Dedifferentiated amniotic fluid mesenchymal stem cell (primary cell): ENCODE data around the gene OXCT2.
"Not testable (repeated sequence)": the region's sequence is repeated elsewhere in the genome, so short reads cannot be mapped to it uniquely, and the experiment has no call there.

Experiments used
- DNase-seq: peaks from one replicate; pipeline ENCODE4 v3.0.0-alpha.2; 2016; ENCODE audit errors: extremely low spot score

Gene OXCT2

DNA sequence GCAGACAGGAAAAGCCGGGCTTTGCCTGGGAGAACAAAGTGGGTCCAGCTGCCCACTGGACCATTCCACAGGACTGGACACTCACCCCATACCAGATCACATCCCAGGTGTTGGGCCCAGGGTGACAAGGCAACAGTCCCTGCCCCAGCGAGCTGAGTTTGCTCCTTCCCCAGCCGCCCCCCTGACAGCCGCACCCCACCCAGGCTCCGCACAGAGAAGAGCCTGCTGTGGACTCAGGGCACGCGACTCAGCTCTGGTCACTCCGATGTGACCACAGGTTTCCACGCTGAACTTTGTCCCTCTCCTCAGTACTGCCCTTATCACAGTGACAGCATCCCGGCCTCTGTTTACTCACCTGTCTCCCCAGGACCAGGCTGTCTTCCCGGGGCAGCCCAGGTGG is 16.3 kb upstream of the OXCT2 start:
- no peak for DNase-seq

DNA sequence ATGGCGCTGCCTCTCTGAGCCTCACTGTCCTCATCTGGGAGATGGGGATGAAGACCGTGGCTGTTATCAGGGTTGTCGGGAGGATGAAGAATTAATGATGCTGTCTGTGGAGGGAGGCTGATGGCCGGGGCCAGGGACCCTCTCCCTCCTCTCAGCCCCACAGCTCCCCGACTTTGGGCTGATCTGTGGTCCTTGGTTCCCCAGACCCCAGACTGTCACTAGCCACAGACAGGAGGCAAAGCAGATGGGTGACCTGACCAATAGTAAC is 15.9 kb upstream of the OXCT2 start:
- not testable (repeated sequence) for DNase-seq

DNA sequence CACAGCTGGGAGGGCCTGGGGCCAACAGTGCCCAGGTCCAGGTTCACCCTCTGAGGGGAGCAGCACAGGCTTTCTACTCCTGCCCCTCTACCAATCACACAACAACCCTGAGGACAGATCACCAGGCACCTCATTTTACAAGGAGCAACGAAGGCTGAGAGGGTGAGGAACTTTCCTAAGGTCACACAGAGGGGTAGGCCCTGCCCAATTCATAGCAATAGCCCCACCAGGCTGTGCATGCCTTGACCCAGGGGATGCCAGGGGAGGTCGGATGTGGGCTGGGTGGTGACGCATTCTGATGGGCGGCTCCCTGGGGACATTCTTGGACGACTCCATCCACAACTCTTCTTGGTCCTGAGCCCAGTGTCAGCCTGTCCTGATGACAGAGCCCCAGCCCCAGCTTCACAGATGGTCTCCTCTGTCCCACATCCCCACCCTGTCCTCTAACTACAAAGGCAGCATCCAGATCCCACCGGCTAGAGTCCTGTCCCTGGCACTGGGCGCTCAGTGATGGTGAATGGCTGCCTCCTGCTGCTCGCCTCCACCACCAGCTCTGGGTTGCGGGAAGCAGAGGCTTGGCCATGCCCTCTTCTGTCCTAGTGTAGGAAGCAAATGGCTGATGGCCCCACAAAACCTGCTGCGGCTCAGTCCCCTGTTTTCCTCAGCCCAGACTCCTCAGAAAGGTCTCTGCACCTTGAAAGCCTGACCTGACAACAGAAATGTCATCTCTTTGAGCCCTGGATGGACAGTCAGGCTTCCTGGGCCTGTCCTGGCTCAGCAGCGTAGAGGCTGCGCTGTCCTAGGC is 15.4 kb upstream of the OXCT2 start:
- DNase-seq = not testable (repeated sequence)

DNA sequence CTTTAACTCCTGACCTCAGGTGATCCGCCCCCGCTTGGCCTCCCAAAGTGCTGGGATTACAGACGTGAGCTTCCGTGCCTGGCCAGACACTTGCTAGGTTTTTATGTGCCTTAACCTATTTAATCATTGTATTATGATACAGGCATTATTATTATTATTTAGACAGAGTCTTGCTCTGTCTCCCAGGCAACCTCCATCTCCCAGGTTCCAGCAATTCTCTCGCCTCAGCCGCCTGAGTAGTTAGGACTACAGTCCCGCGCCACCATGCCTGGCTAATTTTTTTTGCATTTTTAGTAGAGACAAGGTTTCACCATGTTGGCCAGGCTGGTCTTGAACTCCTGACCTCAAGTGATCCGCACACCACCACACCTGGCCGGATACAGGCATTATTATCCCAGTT is 11.5 kb upstream of the OXCT2 start:
- not testable (repeated sequence) for DNase-seq

DNA sequence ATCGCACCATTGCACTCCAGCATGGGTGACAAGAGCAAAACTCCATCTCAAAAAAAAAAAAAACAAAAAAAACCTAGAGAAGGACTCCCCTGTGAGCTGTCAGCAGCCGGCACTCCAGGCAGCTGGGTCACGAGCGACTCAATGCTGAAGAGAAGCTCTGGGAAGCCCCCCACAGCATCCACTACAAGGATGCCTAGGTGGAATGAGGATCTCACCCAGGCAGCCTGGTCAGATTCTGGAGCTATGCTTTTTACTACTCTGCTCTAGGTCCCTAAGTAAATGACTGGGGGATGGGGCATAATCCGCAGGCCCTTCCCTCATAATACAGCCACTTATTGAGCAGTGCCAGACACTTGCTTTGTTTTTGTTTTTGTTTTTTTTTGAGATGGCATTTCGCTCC is 11.0 kb upstream of the OXCT2 start:
- no peak for DNase-seq

DNA sequence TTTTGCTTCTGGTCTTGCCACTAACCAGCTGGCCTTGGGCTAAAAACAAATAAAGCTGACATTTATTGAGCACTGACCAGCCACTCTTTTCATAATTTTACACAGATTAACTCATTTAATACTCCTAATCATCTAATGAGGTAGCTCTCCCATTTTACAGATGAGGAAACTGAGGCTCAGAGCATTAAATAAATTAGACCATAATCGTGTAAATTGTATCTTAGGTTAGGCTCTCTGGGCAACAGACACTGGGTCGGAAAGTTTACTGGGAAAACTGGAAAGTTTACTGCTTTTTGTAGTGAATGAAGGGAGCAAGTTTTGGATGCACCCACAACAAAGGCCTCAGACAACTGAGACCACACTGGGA is 10.2 kb upstream of the OXCT2 start:
- no peak for DNase-seq

DNA sequence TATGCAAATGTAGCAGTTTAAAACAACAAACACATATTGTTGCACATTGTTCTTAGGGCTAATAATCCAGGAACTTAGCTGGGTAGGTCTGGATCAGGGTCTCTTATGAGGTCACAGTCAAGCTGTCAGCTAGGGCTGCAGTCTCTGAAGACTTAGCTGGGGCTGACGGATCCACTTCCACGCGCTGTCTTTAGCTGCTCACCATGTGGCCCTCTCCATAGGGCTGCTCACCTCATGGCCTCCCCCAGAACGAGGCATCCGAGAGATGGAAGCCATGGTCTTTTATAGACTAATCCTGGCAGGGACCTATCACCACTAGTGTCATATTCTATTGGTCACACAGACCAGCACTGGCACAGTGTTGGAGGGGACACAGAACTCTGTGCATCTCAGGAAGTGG is 8.7 kb upstream of the OXCT2 start:
- no peak for DNase-seq

DNA sequence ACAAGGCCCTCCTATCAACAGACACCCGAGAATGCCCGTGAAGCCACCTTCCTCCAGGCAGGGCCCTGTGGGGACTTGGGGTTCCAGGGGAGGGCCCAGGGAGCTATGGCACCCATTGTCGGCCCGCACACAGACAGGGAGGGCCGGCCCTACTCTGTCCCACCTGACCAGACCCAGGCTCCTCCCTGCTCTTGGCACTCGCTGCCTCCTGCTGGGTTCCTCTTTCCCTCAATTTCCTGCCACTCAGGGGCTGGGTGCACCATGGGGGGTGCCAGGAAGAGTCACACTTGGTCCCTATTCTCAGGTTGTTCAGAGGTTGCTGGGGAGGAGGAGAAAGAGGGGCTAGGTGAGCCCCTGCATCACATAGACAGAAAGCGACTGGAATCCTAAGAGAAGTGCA is 8.0 kb upstream of the OXCT2 start:
- no peak for DNase-seq

DNA sequence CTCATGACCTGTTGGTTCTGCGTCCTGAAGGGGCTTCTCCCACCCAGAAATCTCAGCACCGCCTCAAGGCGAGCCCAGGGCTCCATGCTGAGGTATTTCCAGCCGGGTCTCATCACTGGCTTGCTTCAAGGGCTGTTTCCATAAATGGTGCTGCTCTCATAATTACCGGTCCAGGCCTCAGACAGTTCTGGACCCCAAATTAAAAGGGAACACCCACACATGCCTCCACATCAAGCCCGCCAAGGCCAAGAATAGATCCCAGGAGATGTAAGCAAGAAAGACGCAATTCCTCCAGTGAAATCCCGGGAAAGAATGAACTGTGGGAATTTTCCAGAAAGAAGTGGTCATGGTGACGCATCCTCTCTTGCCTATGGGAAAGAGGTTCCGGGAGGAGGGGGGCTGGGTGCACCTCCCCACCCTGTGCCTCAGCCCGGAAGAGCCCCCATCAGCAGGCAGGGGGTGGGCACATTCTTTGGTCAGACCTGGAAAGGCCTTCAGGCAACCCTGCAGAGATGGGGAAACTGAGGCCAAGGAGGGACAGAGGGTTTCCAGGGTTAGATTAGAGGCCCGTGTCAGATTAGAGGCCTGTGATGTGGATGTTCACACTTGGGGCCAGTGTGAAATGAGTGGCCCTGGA is 7.4 kb upstream of the OXCT2 start:
- not testable (repeated sequence) for DNase-seq

DNA sequence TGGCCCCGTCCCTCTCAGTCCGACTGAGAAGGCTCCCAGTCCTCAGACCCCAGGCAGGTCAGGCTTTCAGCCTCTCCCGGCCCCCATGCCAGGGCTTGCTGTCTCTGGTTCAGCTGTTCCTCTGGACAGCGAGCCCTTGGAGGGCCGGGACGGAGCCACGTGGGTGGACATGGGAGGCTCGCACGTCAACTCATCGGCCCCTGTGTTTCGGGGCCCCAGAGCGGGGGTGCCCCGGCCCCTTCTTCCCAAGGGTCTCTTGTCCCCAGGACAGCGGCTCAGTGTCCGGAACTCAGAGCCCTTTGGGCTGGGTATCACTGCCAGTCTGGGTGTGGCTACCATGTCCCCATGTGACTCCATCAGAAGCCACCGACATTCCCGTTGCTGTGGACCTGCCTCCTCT is 6.7 kb upstream of the OXCT2 start:
- DNase-seq = not testable (repeated sequence)

DNA sequence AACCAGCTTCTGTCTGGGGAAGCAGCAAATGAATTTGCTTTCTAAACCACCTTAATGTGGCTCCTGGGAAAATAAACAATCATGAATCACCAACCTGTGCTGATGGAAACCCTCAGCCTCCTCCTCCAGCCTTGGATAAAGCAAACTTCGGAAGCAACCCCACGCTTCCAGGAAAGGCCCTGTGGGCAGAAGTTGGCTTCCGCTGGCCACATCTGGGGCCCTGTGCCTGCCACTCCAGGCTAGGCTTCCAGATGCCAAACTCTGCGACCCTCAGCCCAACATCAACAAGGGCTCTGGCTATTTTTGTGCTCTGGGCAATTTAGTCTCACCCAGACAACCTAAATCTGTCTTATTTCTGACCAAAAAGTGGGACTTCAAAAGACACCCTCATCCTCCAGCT is 6.2 kb upstream of the OXCT2 start:
- DNase-seq = no peak

DNA sequence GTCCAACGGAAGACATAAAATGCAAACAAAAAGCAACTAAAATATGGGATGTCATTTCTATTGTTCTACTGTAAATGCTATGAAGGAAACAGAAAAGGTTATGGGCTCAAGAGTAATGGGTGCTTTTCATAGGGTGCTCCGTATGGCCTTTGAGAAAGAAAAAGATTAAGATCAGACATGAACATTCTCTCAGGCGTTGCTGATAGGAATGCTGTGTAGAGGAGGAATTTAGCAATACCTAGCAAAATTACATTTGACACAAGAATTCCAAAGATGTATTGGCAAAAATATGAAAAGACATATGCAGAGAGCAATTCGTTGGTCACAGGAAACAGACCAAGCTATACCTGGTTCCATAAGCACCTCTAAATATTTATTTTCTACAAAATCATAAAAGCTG is 5.7 kb upstream of the OXCT2 start:
- DNase-seq = no peak

DNA sequence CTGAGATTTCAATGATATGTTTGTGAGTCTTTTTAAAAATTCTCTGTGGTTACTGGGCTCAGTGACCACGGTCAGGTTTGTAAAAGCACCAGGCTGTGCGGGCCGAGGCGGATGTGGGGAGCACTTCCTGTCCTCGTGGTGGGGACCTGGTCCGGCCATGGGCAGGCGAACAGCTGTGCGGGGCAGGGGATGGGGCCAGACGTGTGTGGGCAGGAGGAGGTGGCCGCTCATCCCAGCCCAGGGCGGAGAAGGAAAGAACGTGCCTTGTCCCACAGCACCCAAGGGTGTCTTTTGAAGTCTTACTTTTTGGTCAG is 5.2 kb upstream of the OXCT2 start:
- no peak for DNase-seq

DNA sequence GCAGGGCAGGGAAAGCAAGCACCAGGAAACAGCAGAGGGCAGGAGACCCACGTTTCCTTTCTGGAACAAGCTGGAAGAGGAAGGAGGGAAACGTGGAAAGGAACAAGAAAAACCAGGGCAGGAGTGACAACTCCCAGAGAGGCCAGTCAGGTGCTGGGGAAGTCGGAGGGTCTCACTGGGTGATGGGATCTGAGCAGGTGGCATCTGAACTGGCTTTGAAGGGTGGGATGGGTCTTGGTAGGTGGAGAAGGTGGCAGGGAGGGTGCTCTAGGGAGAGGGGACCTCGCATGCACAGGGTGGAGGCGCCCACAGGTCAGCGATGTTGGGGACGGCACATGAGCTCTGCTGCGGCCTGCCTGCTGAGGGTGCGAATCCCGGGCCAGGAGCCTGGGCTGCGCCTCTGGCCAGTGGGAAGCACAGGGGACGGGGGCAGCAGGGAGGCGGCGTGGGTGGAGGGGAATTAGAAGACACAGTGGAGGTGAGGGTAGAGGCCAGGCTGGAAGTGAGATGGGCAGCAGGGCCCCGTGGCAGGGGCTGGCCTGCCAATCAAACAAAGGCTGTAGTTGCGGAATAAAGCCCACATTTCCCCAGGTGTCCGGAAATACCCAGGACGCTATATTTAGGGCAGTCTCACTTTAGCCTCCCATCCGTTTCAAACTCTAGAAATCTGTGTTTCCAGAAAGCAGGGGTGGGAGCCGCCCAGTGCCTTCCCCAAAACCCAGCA is 4.7 kb upstream of the OXCT2 start:
- not testable (repeated sequence) for DNase-seq

DNA sequence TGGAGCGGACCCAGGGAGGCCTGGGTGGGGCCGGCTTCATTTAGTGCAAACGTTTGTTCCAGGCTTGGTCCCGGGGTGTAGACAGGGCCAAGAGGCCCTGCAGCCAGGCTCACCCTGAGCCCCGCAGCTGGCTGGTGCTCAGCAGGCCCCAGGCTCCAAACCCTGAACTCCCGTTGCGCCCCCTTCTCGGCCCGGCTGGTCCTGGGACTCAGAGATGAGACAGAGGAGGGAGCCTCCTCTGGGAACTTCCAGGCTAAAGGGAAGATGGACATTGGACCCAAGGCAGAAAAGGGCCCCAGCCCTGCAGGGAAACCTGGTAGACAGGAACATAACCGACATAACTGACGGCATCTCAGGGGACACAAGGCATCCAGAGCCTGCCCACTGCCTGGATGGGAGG is 4.0 kb upstream of the OXCT2 start:
- DNase-seq = not testable (repeated sequence)

DNA sequence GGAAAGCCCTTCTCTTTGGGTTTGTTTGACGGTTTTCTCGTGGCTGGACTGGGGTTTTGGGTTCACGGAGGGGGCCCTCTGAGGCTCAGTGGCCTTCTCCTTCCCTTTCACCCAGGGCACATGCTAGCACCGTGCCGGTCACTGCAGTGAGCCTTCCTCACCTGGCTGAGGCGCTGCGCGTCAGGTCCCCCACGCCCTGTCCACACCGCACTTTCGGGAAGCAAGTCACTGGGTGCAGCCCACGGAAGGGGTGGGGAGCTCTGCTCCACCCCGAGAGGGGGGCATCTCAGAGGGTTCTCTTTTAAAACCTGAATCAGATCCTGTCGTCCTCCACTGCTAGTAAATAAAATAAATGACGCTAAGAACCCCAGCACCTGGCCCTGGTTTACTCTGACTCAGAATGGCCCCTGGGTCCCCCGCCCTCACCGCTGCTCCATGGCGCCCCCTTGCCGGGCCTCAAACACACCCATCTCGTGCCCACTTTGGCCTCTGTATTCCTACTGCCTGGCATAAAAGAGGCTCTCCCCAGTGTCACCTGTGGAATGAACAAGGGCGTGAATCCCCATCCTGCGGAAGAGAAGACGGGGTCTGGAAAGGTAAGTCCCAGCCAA is 2.3 kb upstream of the OXCT2 start:
- DNase-seq = not testable (repeated sequence)

DNA sequence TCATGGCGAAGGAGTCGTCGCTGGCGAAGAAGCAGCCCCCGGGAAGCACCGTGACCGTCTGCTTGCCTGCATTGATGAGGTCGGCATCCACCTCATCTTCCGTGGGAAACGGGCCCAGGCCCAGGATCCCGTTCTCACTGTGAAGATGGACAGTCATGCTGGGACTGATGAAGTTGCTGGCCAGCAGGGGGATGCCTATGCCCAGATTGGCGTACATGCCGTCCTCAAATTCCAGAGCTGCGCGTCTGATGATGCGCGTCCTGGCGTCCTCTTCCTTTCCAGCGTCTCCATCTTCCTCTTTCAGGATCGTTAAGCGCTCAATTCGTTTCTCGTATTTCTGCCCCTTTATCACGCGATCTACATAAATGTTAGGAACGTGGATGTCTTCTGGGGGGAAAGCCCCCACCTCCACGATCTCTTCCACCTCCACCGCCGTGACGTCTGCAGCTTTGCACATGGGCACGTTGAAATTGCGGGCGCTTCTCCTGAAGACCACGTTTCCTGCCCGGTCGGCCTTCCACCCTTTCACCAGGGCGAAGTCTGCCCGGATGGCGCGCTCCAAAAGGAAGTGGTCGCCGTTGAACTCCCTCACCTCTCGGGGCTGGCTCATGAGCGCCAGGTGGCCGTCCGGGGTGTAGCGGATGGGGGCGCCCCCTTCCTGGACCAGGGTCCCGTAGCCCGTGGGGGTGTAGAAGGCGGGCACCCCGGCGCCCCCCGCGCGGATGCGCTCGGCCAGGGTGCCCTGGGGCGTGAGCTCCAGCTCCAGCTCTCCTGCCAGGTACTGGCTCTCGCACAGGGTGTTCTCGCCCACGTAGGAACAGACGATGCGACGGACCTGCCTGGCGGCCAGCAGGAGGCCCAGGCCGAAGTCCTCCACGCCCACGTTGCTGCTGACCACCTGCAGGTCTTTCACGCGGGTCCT is 787 bp downstream of the OXCT2 start:
- not testable (repeated sequence) for DNase-seq

DNA sequence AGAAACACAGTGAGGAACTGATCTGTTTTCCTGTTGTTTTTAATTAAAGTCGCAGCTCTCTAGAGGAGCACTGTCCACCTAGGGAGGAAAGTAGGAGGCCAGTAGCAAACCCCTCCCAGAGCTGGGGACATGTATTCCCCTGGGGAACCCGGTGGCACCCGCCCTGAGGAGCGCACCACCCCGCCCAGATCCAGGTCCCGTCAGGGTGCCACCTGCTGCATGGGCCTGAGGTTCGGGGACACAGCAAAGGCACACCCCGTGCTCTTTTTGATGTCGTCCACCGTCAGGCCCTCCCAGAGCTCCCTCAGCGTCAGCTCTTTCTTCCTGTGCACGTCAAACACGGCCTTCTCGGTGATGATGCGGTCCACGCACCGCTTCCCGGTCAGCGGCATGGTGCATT is 1.6 kb downstream of the OXCT2 start:
- not testable (repeated sequence) for DNase-seq

DNA sequence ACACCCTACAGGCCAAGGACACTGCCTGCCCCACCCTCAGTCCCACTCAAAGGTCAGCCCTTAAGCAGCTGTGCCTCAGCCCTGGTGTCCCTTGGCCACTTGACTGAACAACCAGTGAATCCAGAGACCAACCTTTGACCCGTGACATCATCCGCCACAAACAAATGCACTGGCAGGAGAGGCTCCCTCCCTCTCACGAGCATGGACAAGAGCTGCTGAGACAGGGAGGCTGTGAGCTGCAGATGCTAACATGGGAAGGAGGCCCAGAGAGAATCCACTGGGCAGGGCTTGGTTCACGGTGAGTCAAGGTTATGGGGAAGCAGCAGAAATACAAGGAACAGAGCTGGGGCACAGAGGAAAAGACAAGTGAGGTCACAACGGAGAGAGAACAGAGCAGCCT is 4.7 kb downstream of the OXCT2 start:
- not testable (repeated sequence) for DNase-seq

DNA sequence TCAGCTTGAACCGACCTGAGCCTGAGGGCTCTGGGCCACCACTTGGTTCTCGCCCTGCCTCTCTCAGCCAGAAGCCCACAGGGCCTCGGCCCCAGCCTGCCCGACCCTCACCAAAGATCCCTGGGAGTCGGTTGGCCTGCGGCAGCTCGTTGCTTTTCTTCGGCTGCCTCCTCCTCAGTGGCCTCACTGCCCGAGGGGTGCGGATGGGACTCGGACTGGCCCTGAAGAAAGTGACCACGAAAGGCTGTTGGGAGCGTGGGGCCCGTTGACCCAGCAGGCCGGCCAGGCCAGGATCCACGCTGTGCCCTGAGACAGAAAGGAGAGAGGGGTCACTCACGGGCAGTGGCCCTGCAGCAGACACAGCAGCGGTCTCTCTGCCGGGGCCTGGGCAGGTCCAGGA is 6.6 kb downstream of the OXCT2 start:
- DNase-seq = not testable (repeated sequence)

DNA sequence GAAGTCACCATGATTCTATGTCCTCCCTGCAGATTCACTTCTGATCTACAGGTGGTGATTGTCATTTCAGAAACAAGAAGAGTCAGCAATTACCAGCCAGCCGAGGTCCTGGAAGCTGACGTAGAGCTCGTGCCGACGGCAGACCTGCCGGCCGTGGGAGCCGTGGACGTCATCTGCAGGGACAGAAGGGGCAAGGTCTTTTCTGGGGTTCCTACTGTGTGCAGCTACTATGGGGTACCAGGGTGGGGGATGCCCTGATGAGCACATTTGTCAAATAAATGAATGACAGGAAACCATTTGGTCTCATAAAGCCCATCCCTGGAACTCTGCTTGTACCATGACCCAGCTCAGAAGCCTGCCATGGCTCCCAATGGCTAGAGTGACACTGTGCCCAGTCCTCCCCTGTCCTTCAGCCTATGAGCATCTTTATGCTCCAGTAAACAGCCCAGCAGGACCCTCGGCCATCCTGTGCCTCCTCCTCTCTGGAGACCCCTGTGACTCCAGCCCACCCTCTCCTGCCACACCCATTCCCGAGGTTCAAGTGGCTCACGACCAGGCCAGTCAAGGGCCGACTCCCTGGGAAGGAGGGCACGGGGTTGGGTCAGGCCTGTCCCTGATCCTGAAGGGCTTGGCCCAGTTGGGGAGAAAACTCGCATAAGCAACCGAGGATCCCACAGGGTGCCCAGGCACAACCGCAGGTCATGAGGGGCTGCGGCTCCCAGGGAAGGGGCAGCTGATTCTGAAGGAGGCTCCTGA is 7.4 kb downstream of the OXCT2 start:
- DNase-seq = not testable (repeated sequence)
